ENCODE data around the gene SYT6. TPM values are rescaled to one million over a fixed set of nuclear protein-coding genes. Genes with fewer than 3 reads are reported as not detected.

Gene SYT6
- total RNA-seq, 1 experiment from 2014 or later, result not detected

- TF ChIP-seq CTCF (IDR thresholded peaks at IDR 0.05) (no peak), TCF7L2 (IDR thresholded peaks at IDR 0.05; ENCODE audit: low read depth, low read length) (no peak), SIN3A (IDR thresholded peaks at IDR 0.05; ENCODE audit: borderline replicate concordance, insufficient read depth, low read depth, low read length) (no peak), POLR2AphosphoS5 (IDR thresholded peaks at IDR 0.05; ENCODE audit: low read depth, low read length) (no peak)
- no peaks in the 10 kb centered on the region for H3K9me3 ChIP-seq (ENCODE audit: control insufficient read depth, insufficient read depth, low read depth, low read length)
- no peaks in the 10 kb centered on the region for H3K36me3 ChIP-seq (ENCODE audit: control insufficient read depth, insufficient read depth, low read length)
- ATAC-seq, result no peak
- in situ Hi-C loops (cut with HindIII; ENCODE audit: low pct_unique_long_range_greater_than_20kb, low sequenced_read_pairs), result no loop called here
- intact Hi-C loops (cut with micrococcal nuclease; ENCODE audit: unreplicated experiment), result no loop called here
- no peak overlapping the region for H3K4me3 ChIP-seq (ENCODE audit: low read depth in 2 of 2, low read length in 2 of 2)
- no peaks in the 10 kb centered on the region for H3K27me3 ChIP-seq (ENCODE audit: control insufficient read depth, insufficient read depth, low read length)
- no peaks in the 10 kb centered on the region for H3K4me1 ChIP-seq (ENCODE audit: control insufficient read depth, insufficient read depth, low read length)
- ChIA-PET CTCF (no interaction called here), POLR2A (no interaction called here)
- no peak overlapping the region for H3K27ac ChIP-seq (ENCODE audit: low read length)
- DNase-seq (ENCODE audit: low read depth, low spot score), result no peak
- no TSS peak for BruUV-seq (replicated peaks)
Measured at GRCh38 chr1:114078116-114078515, 75.6 kb downstream of the SYT6 start.

- no peak overlapping the region for H3K4me3 ChIP-seq (ENCODE audit: low read depth in 2 of 2, low read length in 2 of 2)
- CTCF ChIA-PET, result no interaction called here
- DNase-seq (ENCODE audit: low read depth, low spot score) (no peak), ATAC-seq (no peak)
- no peaks in the 10 kb centered on the region for H3K9me3 ChIP-seq (ENCODE audit: control insufficient read depth, insufficient read depth, low read depth, low read length)
- no peaks in the 10 kb centered on the region for H3K4me1 ChIP-seq (ENCODE audit: control insufficient read depth, insufficient read depth, low read length)
- no peaks in the 10 kb centered on the region for H3K27me3 ChIP-seq (ENCODE audit: control insufficient read depth, insufficient read depth, low read length)
- no peak overlapping the region for H3K27ac ChIP-seq (ENCODE audit: low read length)
- no TSS peak for BruUV-seq (replicated peaks)
- in situ Hi-C loops (cut with HindIII; ENCODE audit: low pct_unique_long_range_greater_than_20kb, low sequenced_read_pairs) (no loop called here), intact Hi-C loops (cut with micrococcal nuclease; ENCODE audit: unreplicated experiment) (no loop called here)
- no peaks in the 10 kb centered on the region for H3K36me3 ChIP-seq (ENCODE audit: control insufficient read depth, insufficient read depth, low read length)
- POLR2A ChIA-PET, result no interaction called here
- no peak for TF ChIP-seq REST (IDR thresholded peaks at IDR 0.05; ENCODE audit: insufficient read depth in 1 of 2, low read depth in 2 of 2, low read length in 1 of 2)
- no peak for TF ChIP-seq TCF7L2 (IDR thresholded peaks at IDR 0.05; ENCODE audit: low read depth, low read length)
- TF ChIP-seq SIN3A (IDR thresholded peaks at IDR 0.05; ENCODE audit: borderline replicate concordance, insufficient read depth, low read depth, low read length), result no peak
- no peak for TF ChIP-seq POLR2AphosphoS5 (IDR thresholded peaks at IDR 0.05; ENCODE audit: low read depth, low read length)
- TF ChIP-seq CTCF (IDR thresholded peaks at IDR 0.05), result no peak
Measured at GRCh38 chr1:114077188-114077587, 76.5 kb downstream of the SYT6 start.

Data from Panc1 (cell line).